A673 (cell line): Measurements from ENCODE around the gene KCNIP3.

Experiments
- EZH2 ChIP-seq: fragments of 200-600 bp; sonication (generic); IDR thresholded peaks from 2 replicates; pipeline ENCODE4 v1.6.1; 2017; ENCODE audit warnings: borderline replicate concordance, low read depth, mild to moderate bottlenecking, mixed read lengths, antibody characterized with exemption, low read length; ENCODE audit not compliant: poor library complexity, severe bottlenecking
- TF ChIP-seq, protein P1 (sequence below): fragments of 300-800, 200-600 bp; sonication (generic); conservative IDR thresholded peaks from 2 replicates; pipeline ENCODE4 v1.5.1; 2017; ENCODE audit warnings: low read depth, mild to moderate bottlenecking, antibody characterized with exemption, low read length, moderate library complexity, mixed read lengths

DNA sequence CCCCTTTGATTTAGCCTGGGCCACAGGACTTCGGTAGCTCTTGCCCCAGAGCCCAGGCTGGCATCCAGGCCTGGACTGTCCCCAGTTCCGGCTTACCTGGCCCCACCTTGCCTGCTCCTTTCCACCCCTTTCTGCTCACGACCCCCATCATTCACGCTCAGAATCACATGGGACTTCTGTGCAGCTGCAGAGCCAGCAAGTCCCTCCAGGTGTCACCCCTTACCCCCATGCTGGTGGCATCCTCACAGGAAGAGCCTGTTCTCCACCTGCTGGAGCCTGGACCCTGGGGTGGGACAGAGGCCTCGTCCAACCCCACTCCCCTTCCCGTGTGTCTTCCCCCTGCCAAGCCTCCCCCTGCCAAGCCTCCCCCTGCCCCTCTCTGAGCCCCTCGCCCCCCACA is 7.9 kb upstream of the KCNIP3 start:
- TF ChIP-seq, protein P1, sequence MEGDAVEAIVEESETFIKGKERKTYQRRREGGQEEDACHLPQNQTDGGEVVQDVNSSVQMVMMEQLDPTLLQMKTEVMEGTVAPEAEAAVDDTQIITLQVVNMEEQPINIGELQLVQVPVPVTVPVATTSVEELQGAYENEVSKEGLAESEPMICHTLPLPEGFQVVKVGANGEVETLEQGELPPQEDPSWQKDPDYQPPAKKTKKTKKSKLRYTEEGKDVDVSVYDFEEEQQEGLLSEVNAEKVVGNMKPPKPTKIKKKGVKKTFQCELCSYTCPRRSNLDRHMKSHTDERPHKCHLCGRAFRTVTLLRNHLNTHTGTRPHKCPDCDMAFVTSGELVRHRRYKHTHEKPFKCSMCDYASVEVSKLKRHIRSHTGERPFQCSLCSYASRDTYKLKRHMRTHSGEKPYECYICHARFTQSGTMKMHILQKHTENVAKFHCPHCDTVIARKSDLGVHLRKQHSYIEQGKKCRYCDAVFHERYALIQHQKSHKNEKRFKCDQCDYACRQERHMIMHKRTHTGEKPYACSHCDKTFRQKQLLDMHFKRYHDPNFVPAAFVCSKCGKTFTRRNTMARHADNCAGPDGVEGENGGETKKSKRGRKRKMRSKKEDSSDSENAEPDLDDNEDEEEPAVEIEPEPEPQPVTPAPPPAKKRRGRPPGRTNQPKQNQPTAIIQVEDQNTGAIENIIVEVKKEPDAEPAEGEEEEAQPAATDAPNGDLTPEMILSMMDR, result no peak
- TF ChIP-seq EZH2, result no peak
